Measurements from ENCODE around the gene HIVEP3.

DNA sequence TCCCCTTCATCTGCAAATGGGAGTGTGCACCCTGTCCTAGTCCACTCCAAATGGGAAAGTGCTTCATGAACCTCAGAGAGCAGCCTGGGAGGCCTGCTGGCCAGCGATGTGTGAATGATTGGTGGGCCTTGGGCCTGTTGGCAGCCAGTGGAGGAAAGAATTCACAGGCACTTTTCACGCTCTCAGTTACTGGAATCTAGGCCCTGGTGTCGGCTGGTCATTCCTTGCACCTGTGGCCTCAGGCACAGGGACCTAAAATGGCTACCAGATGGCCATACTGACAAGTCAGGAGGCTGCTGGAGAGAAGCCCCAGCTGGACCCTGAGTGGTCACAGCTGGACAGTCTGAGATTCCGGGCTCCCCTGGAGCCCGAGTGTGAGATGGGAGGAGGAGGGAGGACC is 415.8 kb downstream of the HIVEP3 start:
- TF ChIP-seq, protein P1, sequence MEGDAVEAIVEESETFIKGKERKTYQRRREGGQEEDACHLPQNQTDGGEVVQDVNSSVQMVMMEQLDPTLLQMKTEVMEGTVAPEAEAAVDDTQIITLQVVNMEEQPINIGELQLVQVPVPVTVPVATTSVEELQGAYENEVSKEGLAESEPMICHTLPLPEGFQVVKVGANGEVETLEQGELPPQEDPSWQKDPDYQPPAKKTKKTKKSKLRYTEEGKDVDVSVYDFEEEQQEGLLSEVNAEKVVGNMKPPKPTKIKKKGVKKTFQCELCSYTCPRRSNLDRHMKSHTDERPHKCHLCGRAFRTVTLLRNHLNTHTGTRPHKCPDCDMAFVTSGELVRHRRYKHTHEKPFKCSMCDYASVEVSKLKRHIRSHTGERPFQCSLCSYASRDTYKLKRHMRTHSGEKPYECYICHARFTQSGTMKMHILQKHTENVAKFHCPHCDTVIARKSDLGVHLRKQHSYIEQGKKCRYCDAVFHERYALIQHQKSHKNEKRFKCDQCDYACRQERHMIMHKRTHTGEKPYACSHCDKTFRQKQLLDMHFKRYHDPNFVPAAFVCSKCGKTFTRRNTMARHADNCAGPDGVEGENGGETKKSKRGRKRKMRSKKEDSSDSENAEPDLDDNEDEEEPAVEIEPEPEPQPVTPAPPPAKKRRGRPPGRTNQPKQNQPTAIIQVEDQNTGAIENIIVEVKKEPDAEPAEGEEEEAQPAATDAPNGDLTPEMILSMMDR (IDR thresholded peaks at IDR 0.05): no peak
- TF ChIP-seq POLR2A (IDR thresholded peaks at IDR 0.05): no peak

Data from lower leg skin (tissue), 3 donors.